WERI-Rb-1 (cell line): Measurements from ENCODE around the gene UBASH3B.

ENCODE experiments used
- DNase-seq: peaks from one replicate; pipeline ENCODE4 v3.0.0-alpha.2; 2020
- H3K27ac ChIP-seq: fragments of 250-450 bp; sonication (Bioruptor Pico); 2 replicates; pipeline ENCODE4 v1.5.1; 2020; ENCODE audit warnings: mild to moderate bottlenecking, moderate library complexity
- H3K27me3 ChIP-seq: fragments of 250-450 bp; sonication (Bioruptor Pico); 2 replicates; pipeline ENCODE4 v1.5.1; 2021; ENCODE audit warnings: mild to moderate bottlenecking, low read depth, moderate library complexity; ENCODE audit not compliant: insufficient read depth, severe bottlenecking
- H3K36me3 ChIP-seq: fragments of 250-450 bp; sonication (Bioruptor Pico); 2 replicates; pipeline ENCODE4 v1.5.1; 2020; ENCODE audit warnings: mild to moderate bottlenecking, moderate library complexity
- H3K4me3 ChIP-seq: 2 replicates; pipeline ENCODE4 v1.5.1; 2011; ENCODE audit warnings: low read depth, mild to moderate bottlenecking, control low read depth, low read length
- H3K9me3 ChIP-seq: fragments of 250-450 bp; sonication (Bioruptor Pico); 2 replicates; pipeline ENCODE4 v1.5.1; 2021; ENCODE audit warnings: mild to moderate bottlenecking, moderate library complexity; ENCODE audit not compliant: severe bottlenecking
- TF ChIP-seq, protein P1 (sequence below): IDR thresholded peaks from 2 replicates; pipeline ENCODE4 v1.5.1; 2011; ENCODE audit warnings: low read depth, mild to moderate bottlenecking, control low read depth, inconsistent platforms, low read length

UBASH3B gene

DNA sequence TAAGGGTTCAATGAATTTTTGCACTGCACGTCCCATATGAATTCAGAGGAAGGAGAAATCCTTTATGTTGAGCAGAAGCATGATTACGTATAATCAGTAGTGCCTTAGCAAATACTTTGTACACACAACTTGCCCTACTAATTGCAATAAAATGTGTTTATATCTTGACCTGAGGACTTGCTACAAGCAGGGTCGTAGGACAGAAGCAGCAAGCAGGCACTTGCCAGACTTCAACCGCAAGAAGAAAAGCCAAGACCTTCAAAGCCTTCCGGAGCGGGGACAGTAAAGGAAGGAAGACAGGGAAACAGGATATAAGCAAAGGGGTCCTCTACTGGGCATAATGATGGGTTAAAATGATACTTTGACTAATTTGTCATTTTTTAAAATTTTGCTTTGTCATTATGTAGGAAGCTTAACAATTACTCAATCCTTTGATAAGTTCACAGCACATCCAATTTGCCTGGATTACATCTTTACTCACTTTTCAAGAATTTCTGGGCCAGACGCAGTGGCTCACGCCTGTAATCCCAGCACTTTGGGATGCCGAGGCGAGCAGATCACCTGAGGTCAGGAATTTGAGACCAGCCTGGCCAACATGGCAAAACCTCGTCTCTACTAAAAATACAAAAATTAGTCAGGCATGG, 23.2 kb upstream of the UBASH3B start:
- Histone ChIP-seq H3K9me3 (no peaks in the 10 kb centered on the region), H3K36me3 (no peaks in the 10 kb centered on the region), H3K27ac (no peak overlapping the region), H3K4me3 (no peak overlapping the region), H3K27me3 (peaks cover 63% of the 10 kb centered on the region)
- TF ChIP-seq, protein P1, sequence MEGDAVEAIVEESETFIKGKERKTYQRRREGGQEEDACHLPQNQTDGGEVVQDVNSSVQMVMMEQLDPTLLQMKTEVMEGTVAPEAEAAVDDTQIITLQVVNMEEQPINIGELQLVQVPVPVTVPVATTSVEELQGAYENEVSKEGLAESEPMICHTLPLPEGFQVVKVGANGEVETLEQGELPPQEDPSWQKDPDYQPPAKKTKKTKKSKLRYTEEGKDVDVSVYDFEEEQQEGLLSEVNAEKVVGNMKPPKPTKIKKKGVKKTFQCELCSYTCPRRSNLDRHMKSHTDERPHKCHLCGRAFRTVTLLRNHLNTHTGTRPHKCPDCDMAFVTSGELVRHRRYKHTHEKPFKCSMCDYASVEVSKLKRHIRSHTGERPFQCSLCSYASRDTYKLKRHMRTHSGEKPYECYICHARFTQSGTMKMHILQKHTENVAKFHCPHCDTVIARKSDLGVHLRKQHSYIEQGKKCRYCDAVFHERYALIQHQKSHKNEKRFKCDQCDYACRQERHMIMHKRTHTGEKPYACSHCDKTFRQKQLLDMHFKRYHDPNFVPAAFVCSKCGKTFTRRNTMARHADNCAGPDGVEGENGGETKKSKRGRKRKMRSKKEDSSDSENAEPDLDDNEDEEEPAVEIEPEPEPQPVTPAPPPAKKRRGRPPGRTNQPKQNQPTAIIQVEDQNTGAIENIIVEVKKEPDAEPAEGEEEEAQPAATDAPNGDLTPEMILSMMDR: no peak
- no peak for DNase-seq

DNA sequence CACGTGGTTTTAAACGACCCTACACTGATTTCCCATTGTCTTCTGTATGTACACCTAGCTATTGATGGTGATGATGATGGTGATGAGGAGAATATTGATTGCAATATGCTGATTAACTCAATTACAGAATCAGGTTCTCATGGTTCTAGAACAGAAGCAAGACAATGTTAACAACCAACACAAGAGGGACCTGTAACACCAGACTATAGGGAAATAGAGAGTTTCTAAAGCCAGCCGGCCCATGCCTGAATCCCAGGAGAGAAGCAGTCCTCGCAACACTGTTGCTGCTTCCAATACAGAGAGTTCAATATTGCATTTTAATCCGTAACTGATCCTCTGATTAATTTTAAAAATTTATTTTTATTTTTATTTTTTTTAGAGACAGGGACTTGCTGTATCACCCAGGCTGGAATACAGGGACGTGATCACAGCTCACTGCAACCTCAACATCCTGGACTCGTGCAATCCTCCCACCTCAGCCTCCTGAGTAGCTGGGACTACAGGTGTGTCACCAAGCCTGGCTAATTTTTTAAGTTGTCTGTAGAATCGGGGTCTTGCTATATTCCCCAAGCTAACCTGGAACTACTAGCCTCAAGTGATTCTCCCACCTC, 22.2 kb upstream of the UBASH3B start:
- TF ChIP-seq, protein P1: no peak
- H3K36me3 ChIP-seq: no peaks in the 10 kb centered on the region
- H3K9me3 ChIP-seq: no peaks in the 10 kb centered on the region
- H3K27me3 ChIP-seq: peaks cover 65% of the 10 kb centered on the region
- H3K27ac ChIP-seq: no peak overlapping the region
- no peak for DNase-seq
- no peak overlapping the region for H3K4me3 ChIP-seq

DNA sequence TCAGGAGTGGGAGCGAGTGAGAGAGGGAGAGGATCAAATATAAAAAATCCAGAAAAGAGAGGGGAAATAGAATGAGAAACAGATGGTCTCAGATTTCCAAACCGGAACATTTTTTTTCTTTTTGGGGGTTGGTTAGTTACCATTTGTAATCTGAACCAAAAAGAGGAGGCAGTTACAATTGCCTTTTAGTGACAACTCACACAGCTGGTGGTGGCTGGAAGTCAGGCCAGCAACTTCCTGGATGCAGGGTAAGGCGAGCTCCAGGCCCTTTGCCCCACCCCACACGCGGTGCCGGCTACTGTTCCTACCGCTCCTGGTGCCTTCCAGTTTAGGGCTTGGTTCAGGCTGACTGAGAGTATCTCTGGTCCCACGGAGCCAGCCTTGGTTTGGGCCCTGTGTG, 21.0 kb upstream of the UBASH3B start:
- no peak for DNase-seq
- Histone ChIP-seq H3K9me3 (no peaks in the 10 kb centered on the region), H3K27ac (no peak overlapping the region), H3K4me3 (no peak overlapping the region), H3K36me3 (no peaks in the 10 kb centered on the region), H3K27me3 (peaks cover 68% of the 10 kb centered on the region)
- TF ChIP-seq, protein P1: no peak

DNA sequence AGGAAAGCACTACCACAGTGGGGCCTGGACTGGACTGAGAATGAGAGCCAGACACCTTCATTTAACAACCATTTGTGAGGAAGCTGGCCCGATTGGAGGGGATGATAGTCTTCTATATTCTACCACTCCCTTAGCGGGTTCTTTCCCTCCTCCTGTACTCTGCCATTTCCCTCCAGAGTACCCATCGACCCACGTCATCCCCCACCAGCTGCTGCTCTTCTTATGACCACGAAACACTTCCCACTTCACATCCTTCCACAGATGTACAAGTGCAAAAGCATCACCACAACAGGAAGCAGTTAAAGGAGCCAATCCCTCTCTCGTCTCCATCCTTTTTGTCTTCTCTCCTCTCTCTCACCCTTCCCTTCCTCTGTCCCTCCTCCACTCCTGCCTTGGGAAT, 18.0 kb upstream of the UBASH3B start:
- TF ChIP-seq, protein P1: no peak
- no peaks in the 10 kb centered on the region for H3K9me3 ChIP-seq
- no peak overlapping the region for H3K4me3 ChIP-seq
- H3K27me3 ChIP-seq: peaks cover 85% of the 10 kb centered on the region
- no peak for DNase-seq
- no peak overlapping the region for H3K27ac ChIP-seq
- no peaks in the 10 kb centered on the region for H3K36me3 ChIP-seq

DNA sequence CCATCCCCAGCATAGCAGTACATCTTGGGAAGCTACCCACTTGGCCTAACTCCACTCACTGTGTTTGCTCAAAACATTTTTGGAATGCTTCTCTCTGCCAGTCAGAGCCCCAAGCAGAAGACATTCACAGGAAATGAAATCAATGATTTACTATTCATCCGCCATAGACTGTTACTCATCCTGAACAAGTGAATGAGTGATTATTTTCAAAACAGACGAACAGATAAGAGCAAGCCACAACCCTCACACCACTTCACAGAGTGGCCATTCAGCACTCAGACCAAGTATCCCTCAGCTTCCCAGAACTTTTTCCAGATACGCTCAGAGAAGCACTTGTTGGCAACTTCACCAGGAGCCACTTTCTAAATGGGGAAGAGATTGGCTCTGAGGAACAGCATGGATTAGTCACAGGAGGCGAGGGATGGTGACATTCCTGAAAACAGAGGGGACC, 13.0 kb upstream of the UBASH3B start:
- Histone ChIP-seq H3K9me3 (no peaks in the 10 kb centered on the region), H3K27me3 (peaks cover 76% of the 10 kb centered on the region), H3K27ac (no peak overlapping the region), H3K4me3 (no peak overlapping the region), H3K36me3 (no peaks in the 10 kb centered on the region)
- no peak for DNase-seq
- TF ChIP-seq, protein P1: no peak
